HepG2 (cell line): ENCODE results near the gene MAP2K1. TPM values are rescaled to one million over a fixed set of nuclear protein-coding genes. Genes with fewer than 3 reads are reported as not detected.

Source experiments
- BRD4 ChIP-seq: sonication (generic); formaldehyde crosslinking; IDR thresholded peaks from 2 replicates; pipeline ENCODE4 v1.4.0; 2020; ENCODE audit warnings: missing genetic modification reagents
- CBX2 ChIP-seq, 2 experiments: fragments of 200-600 bp in 1 of 2; sonication (generic); formaldehyde crosslinking in 1 of 2; IDR thresholded peaks; 2 replicates each; pipeline versions ENCODE4 v1.7.0 to v1.8.1; 2018 to 2022; ENCODE audit warnings: low read depth in 2 of 2, low read length in 1 of 2, mild to moderate bottlenecking in 1 of 2, missing genetic modification reagents in 1 of 2
- HMGXB4 ChIP-seq, 2 experiments: sonication (generic) in 1 of 2; formaldehyde crosslinking in 1 of 2; IDR thresholded peaks; 2 replicates each; pipeline versions ENCODE4 v1.4.0 to v1.6.1; 2018 to 2020; ENCODE audit warnings: missing genetic modification reagents in 2 of 2, borderline replicate concordance in 1 of 2, low read depth in 1 of 2, mild to moderate bottlenecking in 1 of 2, missing biosample characterization in 1 of 2
- ISL2 ChIP-seq: sonication (generic); formaldehyde crosslinking; IDR thresholded peaks from 2 replicates; pipeline ENCODE4 v1.5.0; 2020; ENCODE audit warnings: missing genetic modification reagents
- MAZ ChIP-seq, 2 experiments: sonication (generic) in 1 of 2; formaldehyde crosslinking in 1 of 2; IDR thresholded peaks; 2 replicates each; pipeline versions ENCODE4 v1.5.0 to v1.6.1; 2012 to 2020; ENCODE audit warnings: low read depth in 2 of 2, mild to moderate bottlenecking in 2 of 2, borderline replicate concordance in 1 of 2, improper control_type of control experiment in 1 of 2, low read length in 1 of 2, missing genetic modification reagents in 1 of 2, moderate library complexity in 1 of 2
- UBTF ChIP-seq: sonication (generic); formaldehyde crosslinking; IDR thresholded peaks from 2 replicates; pipeline ENCODE4 v1.4.0; 2020; ENCODE audit warnings: mild to moderate bottlenecking, missing genetic modification reagents
- ZBTB40 ChIP-seq, 2 experiments: fragments of 450-650 bp in 1 of 2; sonication (generic) in 1 of 2; formaldehyde crosslinking in 1 of 2; IDR thresholded peaks; 2 replicates each; pipeline versions ENCODE4 v1.6.1 to v1.8.0; 2016 to 2022; ENCODE audit warnings: antibody characterized with exemption in 1 of 2, mild to moderate bottlenecking in 1 of 2, missing genetic modification reagents in 1 of 2
- ZFP82 ChIP-seq: sonication (generic); formaldehyde crosslinking; IDR thresholded peaks from 2 replicates; pipeline ENCODE4 v1.5.1; 2020; ENCODE audit warnings: mild to moderate bottlenecking, missing genetic modification reagents, borderline replicate concordance
- ZNF703 ChIP-seq: sonication (generic); formaldehyde crosslinking; IDR thresholded peaks from 2 replicates; pipeline ENCODE4 v1.5.1; 2020; ENCODE audit warnings: missing genetic modification reagents, mild to moderate bottlenecking, moderate library complexity, borderline replicate concordance
- ZNF788 ChIP-seq: sonication (generic); formaldehyde crosslinking; IDR thresholded peaks from 2 replicates; pipeline ENCODE4 v1.5.0; 2020; ENCODE audit warnings: mild to moderate bottlenecking, missing genetic modification reagents, borderline replicate concordance
- polyA plus RNA-seq, 8 experiments: library from polyadenylated mRNA; depleted of rRNA in 3 of 8; stranded (reverse) in 7 of 8; unstranded in 1 of 8; fragments of >200 nt; fragmentation: Illumina TruSeq in 4 of 8; extraction: Trizol in 4 of 8; gene quantifications; 2 replicates each; pipeline versions ENCODE4 v1.2.1 to v1.2.3, GENCODE V29; 2011 to 2016; ENCODE audit warnings: low read depth in 4 of 8, missing spikeins in 1 of 8, mixed read lengths in 1 of 8; ENCODE audit not compliant: insufficient read depth in 1 of 8
- total RNA-seq, 5 experiments: library from RNA; depleted of rRNA; stranded (reverse); fragments of >200 nt; fragmentation: Illumina TruSeq; extraction: Trizol; gene quantifications; 2 replicates each; pipeline ENCODE4 v1.2.3, GENCODE V29; 2016; ENCODE audit warnings: low read depth in 1 of 5

The MAP2K1 gene
- total and polyA plus RNA-seq, 2 of the 13 experiments (the other 11 are each of a cell fraction or from before 2014, with no cell fraction given) = 24.1 to 49.2 TPM

DNA sequence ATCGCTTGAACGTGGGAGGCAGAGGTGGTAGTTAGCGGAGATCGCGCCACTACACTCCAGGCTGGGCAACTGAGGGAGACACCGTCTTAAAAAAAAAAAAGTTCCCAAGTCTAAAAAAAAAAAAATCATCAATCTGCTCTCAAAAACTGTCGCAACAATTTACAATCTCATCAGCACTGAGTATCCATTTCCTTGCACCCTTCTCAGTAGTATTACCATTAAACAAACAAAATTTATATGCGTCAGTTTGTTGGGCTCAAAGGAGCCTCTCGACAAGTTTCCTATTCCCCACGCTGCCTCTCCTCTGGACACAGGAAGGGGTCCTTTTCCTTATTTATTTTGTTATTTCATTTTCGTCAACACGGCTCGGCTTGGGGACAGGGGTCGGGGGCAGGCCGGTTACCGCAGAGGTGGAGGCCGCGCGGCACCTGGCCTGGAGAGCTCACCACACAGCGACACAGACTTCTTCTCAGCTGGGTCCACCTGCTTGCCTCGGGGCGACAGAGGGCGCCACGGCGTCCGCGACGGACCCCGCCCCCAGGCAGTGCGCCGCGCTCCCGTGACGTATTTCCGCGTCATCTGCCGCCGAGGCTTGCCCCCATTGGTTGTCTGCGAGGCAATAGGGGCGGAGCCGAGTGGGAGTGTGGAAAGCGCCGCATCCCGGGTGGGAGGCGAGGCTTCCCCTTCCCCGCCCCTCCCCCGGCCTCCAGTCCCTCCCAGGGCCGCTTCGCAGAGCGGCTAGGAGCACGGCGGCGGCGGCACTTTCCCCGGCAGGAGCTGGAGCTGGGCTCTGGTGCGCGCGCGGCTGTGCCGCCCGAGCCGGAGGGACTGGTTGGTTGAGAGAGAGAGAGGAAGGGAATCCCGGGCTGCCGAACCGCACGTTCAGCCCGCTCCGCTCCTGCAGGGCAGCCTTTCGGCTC is at the start of gene MAP2K1 (continued):
- TF ChIP-seq HMGXB4 (CRISPR knock-in tag; IDR thresholded peaks at IDR 0.05; ENCODE audit: borderline replicate concordance in 1 of 2, low read depth in 1 of 2) (peak; percentile 94 to 96), ISL2 (0 out of 2 replicates have a peak, but pooled peaks have one; percentile 57), ZBTB40 (IDR thresholded peaks at IDR 0.05) (no peak), ZBTB40 (CRISPR knock-in tag; IDR thresholded peaks at IDR 0.05) (peak; percentile 15; the same call in 1 of the 2 replicates), ZFP82 (no peak), ZNF703 (0 out of 2 replicates have a peak, but pooled peaks have one; percentile 40), BRD4 (peak; percentile 72), ZNF788 (CRISPR knock-in tag) (peak; percentile 82; the same call in 1 of the 2 replicates), UBTF (CRISPR knock-in tag) (peak; percentile 78), CBX2 (IDR thresholded peaks at IDR 0.05; ENCODE audit: low read depth, low read length) (no peak), CBX2 (CRISPR knock-in tag; IDR thresholded peaks at IDR 0.05; ENCODE audit: low read depth) (no peak), MAZ (IDR thresholded peaks at IDR 0.05; ENCODE audit: borderline replicate concordance, low read depth, low read length) (peak; percentile 35; the same call in 1 of the 2 replicates), MAZ (CRISPR knock-in tag; IDR thresholded peaks at IDR 0.05; ENCODE audit: low read depth) (peak; percentile 82)
